ENCODE data around the gene LRBA. TPM values are rescaled to one million over a fixed set of nuclear protein-coding genes. Genes with fewer than 3 reads are reported as not detected.

The LRBA gene
- total RNA-seq, 1 experiment from 2014 or later, result 55.3 TPM

DNA sequence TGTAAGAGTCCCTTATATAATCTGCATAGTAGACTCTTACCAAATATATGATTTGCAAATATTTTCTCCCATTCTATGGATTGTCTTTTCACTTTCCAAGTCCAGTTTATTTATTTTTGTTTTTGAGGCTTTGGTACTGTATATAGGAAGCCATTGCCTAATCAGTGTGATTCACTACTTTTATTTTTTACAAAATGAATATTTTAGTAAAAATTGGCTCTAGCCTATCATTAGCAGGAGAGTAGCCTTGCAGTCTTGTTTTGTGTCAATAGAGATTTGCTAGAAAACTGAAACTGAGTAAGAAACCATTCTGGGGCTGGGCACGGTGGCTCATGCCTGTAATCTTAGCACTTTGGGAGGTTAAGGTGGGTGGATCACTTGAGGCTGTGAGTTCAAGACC, 633.1 kb downstream of the LRBA start:
- Histone ChIP-seq H2BK12ac (ENCODE audit: insufficient read length, low read depth, low read length) (no peak overlapping the region), H3K56ac (ENCODE audit: insufficient read length, low read depth, low read length) (no peak overlapping the region), H3K27me3 (ENCODE audit: insufficient read depth, low read length) (no peaks in the 10 kb centered on the region), H4K91ac (ENCODE audit: insufficient read length, low read depth, low read length) (no peak overlapping the region), H3K18ac (ENCODE audit: insufficient read length, low read depth, low read length) (no peak overlapping the region), H3K23ac (ENCODE audit: insufficient read length, low read depth, low read length) (no peak overlapping the region), H3K27ac (ENCODE audit: insufficient read length, low read depth, low read length) (no peak overlapping the region), H2BK5ac (ENCODE audit: insufficient read length, low read length) (no peak overlapping the region), H3K4me1 (ENCODE audit: insufficient read depth, low read length) (no peaks in the 10 kb centered on the region), H3K4ac (ENCODE audit: low read depth, low read length) (no peak overlapping the region), H4K20me1 (ENCODE audit: control insufficient read depth, insufficient read depth, insufficient read length) (no peaks in the 10 kb centered on the region), H2AFZ (ENCODE audit: low read length) (no peak overlapping the region), H2AK5ac (ENCODE audit: insufficient read length, low read length) (no peak overlapping the region), H3K4me2 (ENCODE audit: insufficient read depth, insufficient read length, low read length) (no peak overlapping the region), H2BK20ac (ENCODE audit: low read depth, low read length, poor library complexity, severe bottlenecking) (no peak overlapping the region), H3K9ac (ENCODE audit: extremely low read depth, insufficient read length, low read length) (no peak overlapping the region), H4K8ac (replicated peaks; ENCODE audit: insufficient read length, low read depth, low read length) (no peak overlapping the region), H4K5ac (ENCODE audit: insufficient read length, low read depth, low read length) (no peak overlapping the region), H3K79me1 (ENCODE audit: insufficient read depth, low read depth, low read length, poor library complexity, severe bottlenecking) (no peaks in the 10 kb centered on the region), H2BK120ac (ENCODE audit: low read depth, low read length, poor library complexity, severe bottlenecking) (no peak overlapping the region), H3T11ph (ENCODE audit: low read length) (no peak overlapping the region), H3K79me2 (ENCODE audit: insufficient read depth, low read length) (no peaks in the 10 kb centered on the region), H3K23me2 (ENCODE audit: insufficient read length, low read depth, low read length, poor library complexity, severe bottlenecking) (no peaks in the 10 kb centered on the region), H3K14ac (ENCODE audit: insufficient read depth, low read length) (no peak overlapping the region), H3K9me3 (ENCODE audit: control insufficient read depth, low read depth, low read length) (no peaks in the 10 kb centered on the region), H2BK15ac (ENCODE audit: low read depth, low read length) (no peak overlapping the region)
- peaks cover 16 to 23% of the 10 kb centered on the region in 2 experiments for H3K4me1 Mint-ChIP-seq
- DNase-seq, result no peak
- no CpG with 5 or more reads among the region's 1 CpG for WGBS (ENCODE audit: extremely low coverage, insufficient read length, low lambda C conversion rate)
- H3K27me3 Mint-ChIP-seq (ENCODE audit: low read depth), result no peaks in the 10 kb centered on the region
- H3K4me3 Mint-ChIP-seq, result no peak overlapping the region
- peaks cover 0 to 2% (median 0%) of the 10 kb centered on the region in 3 experiments; a peak in 1 of 7 replicates for H3K36me3 Mint-ChIP-seq (ENCODE audit: insufficient read depth in 1 of 3, low read depth in 3 of 3)
- H3K27ac Mint-ChIP-seq, result peak overlapping the region in 1 of 3 experiments; percentile 80; a peak in 1 of 7 replicates
- no peak for TF ChIP-seq CTCF (conservative IDR thresholded peaks at IDR 0.05)
- H3K9me3 Mint-ChIP-seq, result no peaks in the 10 kb centered on the region
